HG03469 (cell line): ENCODE results near the gene SLC35F3.
"Not testable (repeated sequence)": the region's sequence is repeated elsewhere in the genome, so short reads cannot be mapped to it uniquely, and the experiment has no call there.

Experiments
- ATAC-seq: cut with Tn5 transposase; IDR thresholded peaks from one replicate; pipeline ENCODE4 v1.9.1; 2021; ENCODE audit warnings: mild to moderate bottlenecking, moderate library complexity, moderate number of reproducible peaks; ENCODE audit not compliant: unreplicated experiment

The SLC35F3 gene

GRCh38 chr1:233904633-233905415 is at the start of gene SLC35F3:
SLC35F3 (plus strand) TSS chr1:233904676.
- no peak for ATAC-seq

GRCh38 chr1:233859446-233859845 is 45.0 kb upstream of the SLC35F3 start:
- no peak for ATAC-seq

GRCh38 chr1:233863901-233864545 is 40.5 kb upstream of the SLC35F3 start:
- ATAC-seq: no peak

GRCh38 chr1:233864578-233864977 is 39.9 kb upstream of the SLC35F3 start:
- ATAC-seq: no peak

- ATAC-seq: no peak
These were observed 39.3 kb upstream of the SLC35F3 start for GRCh38 chr1:233865216-233865615.

- no peak for ATAC-seq
These were observed 38.6 kb upstream of the SLC35F3 start for GRCh38 chr1:233865902-233866301.

- no peak for ATAC-seq
These were observed 37.4 kb upstream of the SLC35F3 start for GRCh38 chr1:233867028-233867427.

GRCh38 chr1:233868461-233868860 is 36.0 kb upstream of the SLC35F3 start:
- ATAC-seq: no peak

GRCh38 chr1:233869680-233870079 is 34.8 kb upstream of the SLC35F3 start:
- no peak for ATAC-seq

- ATAC-seq: no peak
These were observed 30.8 kb upstream of the SLC35F3 start for GRCh38 chr1:233873666-233874065.

- no peak for ATAC-seq
These were observed 24.6 kb upstream of the SLC35F3 start for GRCh38 chr1:233879841-233880240.

GRCh38 chr1:233883671-233884070 is 20.8 kb upstream of the SLC35F3 start:
- no peak for ATAC-seq

- no peak for ATAC-seq
These were observed 19.9 kb upstream of the SLC35F3 start for GRCh38 chr1:233884461-233885151.

GRCh38 chr1:233885196-233885920 is 19.1 kb upstream of the SLC35F3 start:
- no peak for ATAC-seq

GRCh38 chr1:233891151-233891550 is 13.3 kb upstream of the SLC35F3 start:
- not testable (repeated sequence) for ATAC-seq

GRCh38 chr1:233897325-233898162 is 6.9 kb upstream of the SLC35F3 start:
- ATAC-seq: peak; percentile 96

GRCh38 chr1:233901495-233901894 is 3.0 kb upstream of the SLC35F3 start:
- ATAC-seq: no peak

- no peak for ATAC-seq
These were observed 1.1 kb downstream of the SLC35F3 start for GRCh38 chr1:233905416-233906051.

- ATAC-seq: no peak
These were observed 2.7 kb downstream of the SLC35F3 start for GRCh38 chr1:233907151-233907550.

GRCh38 chr1:233908092-233908491 is 3.6 kb downstream of the SLC35F3 start:
- ATAC-seq: no peak
